ENCODE results near the gene CD36. TPM values are rescaled to one million over a fixed set of nuclear protein-coding genes. Genes with fewer than 3 reads are reported as not detected.
A peak's percentile ranks its signal among the peaks of the same experiment; 100 is the strongest.

The CD36 gene
- total RNA-seq, 1 donor from 2014 or later = 0.70 TPM

DNA sequence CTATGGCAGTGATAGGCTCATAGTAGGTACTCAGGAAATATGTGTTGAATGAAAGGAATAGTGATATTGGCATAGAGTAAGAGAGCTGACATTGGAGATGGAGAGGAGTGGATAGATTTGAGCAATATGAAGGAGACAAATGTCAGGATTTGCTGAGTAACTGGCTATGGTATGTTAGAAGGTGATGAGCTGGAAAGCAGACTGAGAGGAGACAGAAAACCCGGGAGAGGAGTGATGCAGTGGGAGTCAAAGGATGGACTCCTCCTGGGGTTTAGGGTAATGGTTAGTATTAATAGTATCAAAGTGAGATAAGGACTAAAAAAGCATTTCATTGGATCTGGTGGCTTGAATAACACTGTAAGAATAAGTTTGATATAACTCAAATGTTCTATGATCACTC lies 64.8 kb downstream of the CD36 start:
- no peak for DNase-seq (ENCODE audit: low read depth)

DNA sequence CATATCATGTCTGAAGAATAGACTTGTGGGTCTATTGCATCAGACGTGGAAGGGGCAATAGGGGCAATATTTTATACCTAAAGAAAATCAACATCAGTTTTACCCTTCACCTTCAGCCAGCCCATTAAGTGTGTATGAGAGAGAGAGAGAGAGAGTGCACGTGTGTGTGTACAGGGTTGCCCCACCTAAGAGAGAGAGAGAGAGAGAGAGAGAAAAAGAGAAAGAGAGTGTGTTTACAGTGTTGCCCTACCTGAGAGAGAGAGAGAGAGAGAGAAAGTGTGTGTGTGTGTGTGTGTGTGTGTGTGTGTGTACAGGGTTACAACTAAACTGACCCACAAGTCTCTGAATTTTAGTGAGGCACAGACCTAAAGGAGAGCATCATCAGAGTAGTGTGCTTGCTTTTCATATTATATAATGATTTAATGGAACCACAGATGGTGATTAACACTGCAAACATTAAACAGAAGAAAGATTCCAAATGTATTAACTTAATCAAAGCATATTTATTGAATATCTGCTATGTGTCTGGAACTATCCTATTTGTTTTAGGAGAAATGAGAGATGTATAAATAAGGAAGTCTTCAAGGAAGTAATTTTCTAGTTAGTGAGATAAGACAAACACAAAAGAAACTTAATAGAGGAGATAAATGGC lies 66.8 kb downstream of the CD36 start:
- DNase-seq (ENCODE audit: low read depth) = no peak

DNA sequence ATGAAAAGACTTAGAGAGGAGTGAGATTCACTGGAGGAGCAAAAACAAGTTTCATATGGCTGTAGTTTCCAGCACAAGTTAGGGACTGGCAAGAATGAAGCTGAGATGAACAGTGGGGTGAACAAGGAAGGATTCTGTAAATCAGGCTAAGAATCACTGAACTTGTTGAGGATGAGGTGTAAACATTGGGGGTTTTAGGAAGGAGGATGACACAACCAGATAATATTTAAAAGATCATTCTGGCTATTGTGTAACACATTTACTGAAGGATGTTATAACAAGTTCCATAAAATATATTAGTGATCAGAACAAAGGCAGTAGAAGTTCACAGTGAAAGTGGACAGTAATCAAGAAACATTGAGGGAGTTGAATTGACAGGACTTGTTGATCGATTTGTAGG lies 68.9 kb downstream of the CD36 start:
- DNase-seq (ENCODE audit: low read depth) = no peak

DNA sequence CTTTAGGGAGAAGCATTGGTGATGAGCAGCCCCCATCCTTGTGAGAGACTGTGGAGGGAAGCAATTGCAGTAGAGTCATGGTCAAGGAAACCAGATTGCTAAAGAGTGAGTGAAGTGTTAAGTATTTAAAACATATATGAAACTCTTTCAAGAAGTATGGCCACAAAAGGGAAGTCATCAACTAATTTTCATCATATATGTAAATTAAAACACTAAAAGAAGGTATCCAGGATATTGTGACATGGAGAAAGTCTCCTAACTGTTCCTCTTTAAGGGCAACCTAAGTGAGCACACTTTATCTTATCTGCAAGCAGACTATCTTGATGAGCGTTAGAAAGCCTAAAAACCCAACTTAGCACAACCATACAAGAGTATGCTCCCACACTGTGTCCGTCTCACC lies 69.7 kb downstream of the CD36 start:
- DNase-seq (ENCODE audit: low read depth) = no peak

DNA sequence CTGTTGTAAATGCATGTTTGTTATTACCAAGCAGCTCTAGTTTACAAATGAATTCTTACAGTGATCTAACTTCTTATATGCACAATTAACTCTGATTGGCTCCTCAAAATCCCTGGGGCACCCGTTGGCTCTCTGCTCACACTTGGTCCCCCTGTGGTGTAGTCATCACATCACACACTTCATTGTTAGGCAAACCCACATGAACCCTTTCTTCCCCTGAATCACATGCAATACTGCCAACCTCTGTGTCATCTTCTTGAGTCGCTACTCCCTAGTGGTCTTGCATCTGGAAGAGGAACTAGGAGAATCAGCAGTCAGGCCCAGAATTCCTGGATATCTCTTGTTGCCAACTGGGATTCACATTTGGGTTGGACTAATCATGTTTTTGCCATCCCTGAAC lies 73.1 kb downstream of the CD36 start:
- peak; percentile 49 for DNase-seq (ENCODE audit: low read depth)

DNA sequence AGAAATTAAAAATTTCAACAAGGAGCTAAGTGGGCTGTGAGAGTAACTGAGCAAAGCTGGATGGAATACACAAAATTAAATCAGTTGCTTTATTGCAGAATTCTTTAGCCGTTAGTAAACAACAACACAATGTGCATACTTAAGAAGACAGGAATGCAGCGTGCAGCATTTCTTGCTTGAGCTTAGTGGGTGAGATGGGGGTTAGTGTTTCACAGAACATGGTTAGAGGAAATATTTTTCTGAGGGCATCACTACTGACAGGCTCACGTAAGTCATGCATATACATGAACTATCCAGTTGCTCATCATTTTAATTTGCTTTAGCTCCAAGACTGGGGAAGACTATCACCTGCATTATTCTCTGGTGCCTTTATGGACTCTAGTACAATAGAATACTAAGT lies 80.8 kb downstream of the CD36 start:
- no peak for DNase-seq (ENCODE audit: low read depth)

DNA sequence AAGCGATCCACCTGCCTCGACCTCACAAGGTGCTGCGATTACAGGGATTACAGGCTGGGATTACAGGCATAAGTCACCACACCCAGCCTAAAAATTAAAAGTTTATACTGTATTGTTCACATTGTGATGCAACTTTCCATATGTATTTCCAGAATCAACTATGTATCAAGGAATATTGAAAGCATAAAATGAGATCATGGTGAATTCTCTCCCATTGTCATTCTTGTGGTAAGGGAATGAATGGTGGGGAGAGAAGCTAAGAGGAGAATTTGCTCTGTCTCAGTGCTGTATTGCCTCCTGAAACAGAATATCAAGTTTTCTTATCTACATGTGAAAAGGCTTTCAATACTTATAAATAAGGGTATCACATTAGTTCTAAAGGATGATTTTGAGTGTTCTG lies 81.7 kb downstream of the CD36 start:
- DNase-seq (ENCODE audit: low read depth) = no peak

DNA sequence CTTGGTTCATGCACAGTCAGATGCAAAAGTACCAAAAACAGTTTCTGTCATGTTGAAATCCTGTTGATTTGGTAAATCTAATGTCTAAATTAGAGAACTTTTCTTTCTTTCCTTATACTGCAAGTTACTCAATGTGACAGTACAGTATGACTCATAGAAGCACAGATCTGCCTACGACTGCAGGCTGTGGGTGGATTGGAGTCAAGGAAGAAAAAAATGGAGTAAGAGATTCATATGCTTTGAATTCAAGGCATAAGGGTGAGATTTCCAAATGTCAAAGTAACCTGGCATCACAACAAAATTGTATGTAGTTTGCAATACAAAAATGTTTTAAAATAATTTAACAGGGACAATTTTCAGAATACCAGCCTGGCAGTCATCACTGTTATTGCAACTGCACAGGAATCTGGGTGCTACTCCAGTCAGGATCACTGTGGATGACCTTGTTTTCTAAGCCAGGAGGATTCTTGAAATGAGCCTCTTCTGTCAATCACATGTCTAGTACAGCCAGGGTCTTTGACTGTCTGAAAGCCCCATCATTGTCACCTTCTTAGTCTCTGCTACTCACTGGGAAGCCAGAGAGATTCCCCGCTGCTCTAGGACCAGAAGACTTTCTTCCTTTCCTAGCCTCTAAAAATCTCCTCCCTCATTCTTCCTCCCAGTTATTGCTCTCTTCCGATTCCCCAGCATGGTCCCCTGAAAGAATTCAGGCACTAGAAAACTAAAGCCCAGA lies 83.6 kb downstream of the CD36 start:
- DNase-seq (ENCODE audit: low read depth) = peak; percentile 95

DNA sequence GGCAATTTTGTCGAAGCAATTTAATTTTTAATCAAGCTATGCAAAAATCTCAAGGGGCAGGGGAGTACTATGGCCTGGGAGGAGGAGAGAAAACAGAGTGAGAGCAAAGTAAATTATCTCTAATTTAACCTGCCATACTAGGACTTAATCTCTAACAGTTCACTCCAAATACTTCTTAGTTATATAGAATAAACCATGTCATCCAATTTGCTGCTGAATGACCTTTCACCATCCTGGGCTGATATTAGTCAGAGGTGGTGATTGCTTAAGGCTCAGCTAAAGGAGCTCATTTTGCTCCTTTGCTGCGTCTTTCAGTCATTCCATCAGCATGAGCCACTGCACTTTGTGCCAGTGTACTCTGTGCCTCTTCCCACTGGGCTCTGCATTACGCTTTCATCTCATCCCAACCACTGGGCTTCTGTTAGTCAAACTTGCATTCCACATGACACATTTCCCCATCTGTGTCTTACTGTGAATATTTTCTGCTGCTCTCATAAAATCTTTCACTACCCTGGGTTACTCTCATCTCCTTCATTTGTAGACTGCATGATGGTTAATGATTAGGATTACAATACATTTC lies 84.3 kb downstream of the CD36 start:
- DNase-seq (ENCODE audit: low read depth) = peak; percentile 99

DNA sequence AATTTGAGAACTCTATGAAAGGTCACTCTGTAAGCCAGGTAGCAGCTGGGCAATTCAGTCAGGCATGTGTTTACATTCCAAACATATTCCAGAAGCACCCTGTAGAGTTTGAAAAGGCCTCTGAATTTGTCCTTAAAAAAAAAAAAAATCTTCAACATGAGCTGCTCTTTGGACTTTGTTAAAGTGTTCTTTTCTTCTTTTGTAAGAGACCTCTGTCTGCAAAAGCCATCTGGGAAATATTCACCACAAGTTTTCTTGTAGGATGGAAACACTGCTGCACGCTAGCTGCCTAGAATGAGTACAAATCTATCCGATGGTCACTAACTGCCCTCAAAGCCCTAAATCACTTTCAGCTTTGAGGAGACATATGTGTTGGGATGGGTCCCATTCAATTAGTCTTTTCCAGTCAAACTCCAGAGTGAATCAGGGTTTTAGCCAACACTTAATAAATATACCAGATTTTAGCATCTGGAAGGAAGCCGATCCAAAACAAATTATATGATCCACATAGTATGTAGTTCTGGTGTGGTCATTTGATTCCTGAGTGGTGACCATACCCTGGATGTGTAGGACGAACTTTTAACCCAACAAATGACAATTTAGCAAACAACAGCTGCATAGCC lies 85.9 kb downstream of the CD36 start:
- peak; percentile 44 for DNase-seq (ENCODE audit: low read depth)

DNA sequence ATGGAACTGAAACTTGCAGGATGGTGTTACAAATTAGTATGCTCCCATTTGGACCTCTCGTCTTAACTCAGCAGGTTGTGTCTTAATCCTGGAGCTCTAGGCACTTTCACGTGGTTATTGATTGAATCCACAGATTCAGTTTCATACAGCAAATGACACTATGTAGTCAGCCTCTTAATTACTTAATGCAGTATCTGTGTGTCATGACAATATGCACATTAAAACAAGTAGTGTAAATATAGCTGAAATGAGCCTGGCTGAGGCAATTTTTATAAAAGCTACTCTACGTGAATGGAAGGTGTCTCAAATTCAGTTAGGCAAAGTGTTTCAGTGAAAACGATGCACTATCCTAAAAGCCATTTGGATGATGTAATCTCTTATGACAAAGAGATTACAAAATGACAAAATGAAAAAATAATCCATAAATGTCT lies 86.8 kb downstream of the CD36 start:
- DNase-seq (ENCODE audit: low read depth) = no peak

Other genes starting within 250 kb of the CD36 start
- gene GNAT3, start 126.6 kb upstream of the CD36 start, total RNA-seq = not detected in 2 replicates